ENCODE results near the gene CRYBG2.

CRYBG2 gene

GRCh38 chr1:26370591-26371382 is 16.9 kb upstream of the CRYBG2 start:
- no peak for DNase-seq

GRCh38 chr1:26368486-26368885 is 14.6 kb upstream of the CRYBG2 start:
- DNase-seq = no peak

GRCh38 chr1:26368006-26368405 is 14.1 kb upstream of the CRYBG2 start:
- DNase-seq = no peak

- no peak for DNase-seq
These were observed 13.5 kb upstream of the CRYBG2 start for GRCh38 chr1:26367441-26367840.

GRCh38 chr1:26364956-26365355 is 11.0 kb upstream of the CRYBG2 start:
- DNase-seq = no peak

- peak; percentile 60 for DNase-seq
These were observed 9.9 kb upstream of the CRYBG2 start for GRCh38 chr1:26363549-26364448.

- no peak for DNase-seq
These were observed 8.4 kb upstream of the CRYBG2 start for GRCh38 chr1:26362331-26362730.

- no peak for DNase-seq
These were observed 7.7 kb upstream of the CRYBG2 start for GRCh38 chr1:26361605-26362122.

- DNase-seq = no peak
These were observed 7.1 kb upstream of the CRYBG2 start for GRCh38 chr1:26360807-26361604.

GRCh38 chr1:26359981-26360806 is 6.3 kb upstream of the CRYBG2 start:
- no peak for DNase-seq

- DNase-seq = no peak
These were observed 4.8 kb upstream of the CRYBG2 start for GRCh38 chr1:26358411-26359384.

- DNase-seq = no peak
These were observed 3.2 kb upstream of the CRYBG2 start for GRCh38 chr1:26357121-26357602.

GRCh38 chr1:26356106-26356505 is 2.2 kb upstream of the CRYBG2 start:
- no peak for DNase-seq

- DNase-seq = no peak
These were observed 1.0 kb upstream of the CRYBG2 start for GRCh38 chr1:26354972-26355371.

GRCh38 chr1:26353210-26353859 is 595 bp downstream of the CRYBG2 start:
- DNase-seq = no peak

- DNase-seq = no peak
These were observed 1.6 kb downstream of the CRYBG2 start for GRCh38 chr1:26352338-26352679.

GRCh38 chr1:26351590-26352337 is 2.2 kb downstream of the CRYBG2 start:
- DNase-seq = peak; percentile 37

GRCh38 chr1:26350701-26351589 is 3.0 kb downstream of the CRYBG2 start:
- DNase-seq = no peak

All from fibroblast of skin of right quadriceps (primary cell).